Breast epithelium (tissue), 3 donors: ENCODE data around the gene COX7A2.

ENCODE experiments used
- CTCF ChIP-seq, 3 donors: fragments of 450-650 bp; IDR thresholded peaks; one replicate each; pipeline ENCODE4 v1.5.1; 2016 to 2017; ENCODE audit warnings: antibody characterized with exemption in 3 of 3, mild to moderate bottlenecking in 3 of 3, moderate library complexity in 3 of 3
- POLR2A ChIP-seq: fragments of 450-650 bp; IDR thresholded peaks from one replicate; pipeline ENCODE4 v1.6.1; 2016; ENCODE audit warnings: antibody characterized with exemption, mild to moderate bottlenecking, moderate library complexity
- POLR2AphosphoS5 ChIP-seq, 3 donors: sonication (generic); formaldehyde crosslinking; IDR thresholded peaks; one replicate each; pipeline ENCODE4 v1.6.1; 2017; ENCODE audit warnings: antibody characterized with exemption in 3 of 3

GRCh38 chr6:75280131-75280855, 36.7 kb upstream of the COX7A2 start:
- no peak for TF ChIP-seq POLR2AphosphoS5 (IDR thresholded peaks at IDR 0.05)
- no peak for TF ChIP-seq CTCF (IDR thresholded peaks at IDR 0.05)
- TF ChIP-seq POLR2A = no peak
